UCSD-AML1 (cell line): ENCODE measurements around the gene CCDC74B.
"Not testable (repeated sequence)": the region's sequence is repeated elsewhere in the genome, so short reads cannot be mapped to it uniquely, and the experiment has no call there.

Experiments used
- DNase-seq: peaks from one replicate; lab custom pipeline; 2025; ENCODE audit not compliant: unreplicated experiment; lab: John Stamatoyannopoulos, UW

The CCDC74B gene

GRCh38 chr2:130166611-130167010, 21.7 kb upstream of the CCDC74B start:
- not testable (repeated sequence) for DNase-seq

DNA sequence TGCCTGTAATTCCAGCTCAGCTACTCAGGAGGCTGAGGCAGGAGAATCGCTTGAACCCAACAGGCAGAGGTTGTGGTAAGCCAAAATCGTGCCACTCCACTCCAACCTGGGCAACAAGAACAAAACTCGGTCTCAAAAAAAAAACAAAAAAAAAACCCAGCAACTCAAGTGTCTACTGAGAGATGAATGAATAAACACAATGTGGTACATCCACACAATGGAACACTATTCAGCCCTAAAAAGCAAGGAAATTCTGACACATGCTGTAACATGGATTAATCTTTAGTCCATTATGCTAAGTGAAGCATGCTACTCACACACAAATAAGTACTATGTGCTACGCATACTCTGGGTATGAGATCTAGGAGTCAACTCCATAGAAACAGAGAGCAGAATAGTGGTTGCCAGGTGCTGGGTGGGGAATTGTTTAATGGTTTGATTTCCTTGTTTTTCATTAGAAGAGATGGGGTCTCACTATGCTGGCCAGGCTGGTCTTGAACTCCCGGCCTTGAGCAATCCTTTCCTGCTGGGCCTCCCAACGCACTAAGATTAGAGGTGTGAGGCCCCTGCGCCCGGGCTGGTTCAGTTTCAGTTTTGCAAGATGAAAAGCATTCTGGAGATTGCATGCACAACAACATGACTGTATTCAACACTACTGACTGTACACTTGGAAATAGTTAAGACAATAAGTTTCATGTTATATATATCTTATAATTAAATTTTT, 20.5 kb upstream of the CCDC74B start:
- DNase-seq = no peak

DNA sequence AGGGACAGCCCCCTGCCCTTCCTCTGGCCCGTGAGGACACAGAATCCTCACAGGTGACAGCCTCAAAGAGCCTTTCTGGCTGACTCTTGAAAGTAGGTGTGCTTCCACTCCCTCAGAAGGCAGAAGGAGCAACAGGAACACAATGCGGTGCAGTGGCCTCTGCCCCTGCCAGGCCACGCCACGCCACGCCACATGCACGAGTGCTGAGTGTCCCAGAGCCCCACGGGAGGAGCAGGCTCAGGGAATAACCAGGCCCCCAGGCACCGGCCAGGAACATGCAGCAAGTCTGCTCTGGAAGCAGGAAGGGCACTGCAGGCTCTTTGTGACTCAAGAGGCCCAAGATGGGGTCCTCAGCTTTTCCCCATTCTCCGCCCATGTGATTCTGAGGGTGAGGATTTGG, 18.1 kb upstream of the CCDC74B start:
- no peak for DNase-seq

DNA sequence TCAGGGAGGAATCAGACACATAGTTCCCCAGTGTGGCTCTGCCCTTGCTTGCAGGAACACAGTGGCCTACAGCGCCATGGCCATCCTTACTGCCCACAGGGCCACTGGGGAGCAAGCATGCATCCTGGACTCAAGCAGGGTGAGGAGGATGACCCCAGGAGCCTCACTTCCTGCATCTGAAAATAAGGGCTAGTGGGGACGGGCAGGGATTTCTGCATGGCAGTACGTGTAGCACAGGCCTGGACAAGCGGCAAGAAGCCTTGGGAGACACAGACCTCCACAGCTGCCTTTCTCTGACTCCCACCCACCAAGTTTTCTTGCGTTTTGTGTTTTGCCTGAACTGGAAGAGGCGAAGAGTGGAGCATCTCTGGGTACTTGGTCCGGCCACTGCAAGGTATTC, 17.6 kb upstream of the CCDC74B start:
- not testable (repeated sequence) for DNase-seq

DNA sequence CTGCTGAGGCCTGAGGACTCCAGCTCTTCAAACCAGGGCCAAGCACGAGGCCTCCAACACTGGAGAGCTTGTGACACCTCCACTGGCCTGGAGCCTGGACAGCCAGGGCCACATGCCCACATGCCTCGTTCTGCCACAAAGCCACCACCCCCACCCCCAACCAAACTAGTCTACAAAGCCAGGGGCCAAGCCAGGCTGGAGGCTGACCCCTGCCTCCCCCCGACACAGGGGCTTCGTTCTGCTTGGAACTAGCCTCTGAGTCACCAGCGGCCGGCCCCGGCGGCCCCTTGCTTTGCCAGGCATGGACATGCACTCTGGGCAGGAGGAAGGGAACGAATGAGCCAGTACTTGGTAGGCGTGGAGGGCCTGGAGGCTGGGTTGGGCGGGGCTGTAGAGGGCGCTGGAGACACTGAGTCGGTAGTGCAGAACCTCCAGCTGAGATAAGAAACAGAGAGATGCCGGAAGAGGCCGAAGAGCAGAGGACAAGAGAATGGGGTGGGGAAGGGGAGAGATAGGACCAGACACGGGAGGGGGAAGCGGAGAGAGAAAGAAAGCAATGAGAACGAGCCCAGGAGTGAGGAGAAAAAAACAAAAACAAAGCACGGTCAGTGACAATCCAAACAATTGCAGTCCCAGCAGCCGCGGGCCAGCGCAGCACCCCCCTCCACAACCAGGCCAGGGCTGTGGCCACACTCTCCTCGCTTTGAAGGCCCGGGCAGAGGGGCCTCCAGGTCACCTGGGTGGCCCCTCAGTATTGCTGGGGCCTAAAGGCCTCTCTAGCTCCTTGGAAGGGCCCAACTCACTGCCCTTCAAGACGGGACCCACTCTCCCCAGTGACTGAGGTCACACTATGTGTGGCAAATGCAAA, 16.2 kb upstream of the CCDC74B start:
- DNase-seq = not testable (repeated sequence)

- no peak for DNase-seq
Measured at GRCh38 chr2:130160131-130160530, 15.2 kb upstream of the CCDC74B start.

GRCh38 chr2:130159376-130159775, 14.5 kb upstream of the CCDC74B start:
- not testable (repeated sequence) for DNase-seq

DNA sequence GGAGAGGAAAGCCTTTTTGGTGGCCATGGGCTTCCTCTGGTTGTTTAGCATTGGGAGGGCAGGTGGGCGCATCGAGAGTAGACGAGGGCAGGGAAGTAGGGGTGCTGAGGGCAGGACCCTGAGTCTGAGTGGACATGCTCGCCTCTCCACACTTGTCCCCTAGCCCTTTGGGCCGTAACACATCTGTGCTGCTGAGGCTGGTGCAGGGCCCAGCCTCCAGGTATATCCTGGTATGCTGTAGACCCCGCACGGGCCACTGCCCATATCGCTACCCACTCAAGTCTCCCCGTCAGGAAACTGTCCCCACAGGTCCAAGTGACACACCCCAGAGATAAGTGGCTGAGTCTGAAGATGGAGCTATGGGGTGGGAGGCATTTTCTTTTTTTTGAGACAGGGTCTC, 13.7 kb upstream of the CCDC74B start:
- DNase-seq = no peak

- DNase-seq = peak; percentile 61
Measured at GRCh38 chr2:130157825-130158514, 13.1 kb upstream of the CCDC74B start.

DNA sequence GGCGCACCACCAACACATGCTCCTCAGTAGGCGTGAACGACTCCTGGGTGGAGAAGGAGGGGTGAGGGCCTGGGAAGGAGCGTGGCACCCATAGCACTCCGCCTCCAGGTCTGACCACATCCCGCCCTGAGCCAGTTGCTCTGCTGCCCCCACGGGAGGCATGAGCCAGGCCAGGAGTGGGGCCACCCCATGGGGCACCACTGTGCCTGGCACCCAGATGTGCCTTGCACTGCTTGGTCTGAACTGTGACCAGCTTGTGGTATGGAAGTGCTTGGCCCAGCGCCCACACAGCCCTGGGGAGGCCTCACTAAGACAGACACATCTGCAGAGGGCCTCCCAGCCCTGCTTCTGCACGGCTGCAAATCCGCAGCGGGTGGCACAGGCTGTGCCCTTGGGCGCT, 12.4 kb upstream of the CCDC74B start:
- DNase-seq = not testable (repeated sequence)

GRCh38 chr2:130156624-130157004, 11.7 kb upstream of the CCDC74B start:
- no peak for DNase-seq

GRCh38 chr2:130155956-130156623, 11.2 kb upstream of the CCDC74B start:
- DNase-seq = peak; percentile 15

DNA sequence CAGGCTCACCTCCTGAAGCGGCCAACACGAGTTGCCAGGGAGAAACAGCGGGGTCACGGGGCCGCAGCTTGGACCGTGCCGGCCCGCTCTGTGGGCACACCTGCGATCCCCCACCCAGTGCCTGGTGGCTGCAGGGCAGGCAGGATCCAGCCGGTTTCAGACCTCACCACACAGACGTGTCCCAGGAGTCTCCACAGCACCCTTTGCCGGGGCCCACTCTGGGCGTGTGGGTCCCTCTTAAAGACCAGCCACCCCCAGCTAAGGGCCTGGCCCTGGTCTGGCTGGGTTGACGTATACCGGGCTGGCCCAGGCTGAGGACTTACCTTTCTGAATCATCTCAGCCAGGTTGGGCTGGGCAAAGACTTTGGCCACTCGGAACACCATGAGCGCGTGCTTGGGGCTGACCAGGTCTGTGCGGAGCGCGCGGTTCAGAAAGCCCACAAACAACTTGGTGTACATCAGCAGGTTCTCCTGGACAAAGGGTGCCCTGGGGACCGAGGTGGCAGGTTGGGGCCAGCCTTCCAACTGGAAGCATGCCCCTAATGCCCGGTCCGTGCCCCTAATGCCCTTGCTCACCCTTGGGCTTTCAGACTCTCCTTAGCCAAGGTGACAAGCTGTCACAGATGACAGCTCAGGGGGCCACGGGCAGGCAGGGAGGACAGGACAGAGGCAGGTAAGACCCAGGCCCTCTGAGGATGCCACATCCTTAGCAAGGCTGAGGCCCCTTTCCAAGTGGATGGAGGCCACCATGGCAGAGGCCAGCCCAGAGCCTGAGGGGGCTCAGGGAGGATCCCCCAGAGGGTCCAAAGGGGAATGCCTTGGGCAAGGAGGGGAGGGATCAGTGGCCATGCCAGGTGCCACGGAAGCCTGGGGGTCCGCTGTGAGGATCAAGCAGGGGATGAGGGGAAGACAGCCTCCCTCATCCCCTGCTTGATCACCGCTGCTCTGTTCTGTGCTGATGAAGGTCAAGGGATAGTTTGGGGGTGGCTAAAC, 10.2 kb upstream of the CCDC74B start:
- DNase-seq = no peak

DNA sequence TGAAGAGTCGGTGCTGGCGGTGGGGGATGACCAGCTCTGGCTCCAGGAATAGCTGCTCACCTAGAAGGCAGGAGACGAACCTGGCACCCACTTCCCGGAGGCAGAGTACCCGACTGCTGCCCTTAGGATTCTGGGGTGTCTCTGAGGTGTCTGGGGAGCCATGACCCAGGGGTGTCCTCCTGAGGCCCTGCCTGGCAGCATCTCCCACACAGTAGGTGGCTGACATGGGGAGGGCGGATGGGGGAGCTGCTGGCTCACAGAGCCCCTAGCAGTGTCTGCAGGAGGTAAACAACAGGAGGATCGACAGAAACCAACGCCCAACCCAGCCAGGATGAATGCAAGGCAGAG, 9.5 kb upstream of the CCDC74B start:
- not testable (repeated sequence) for DNase-seq

DNA sequence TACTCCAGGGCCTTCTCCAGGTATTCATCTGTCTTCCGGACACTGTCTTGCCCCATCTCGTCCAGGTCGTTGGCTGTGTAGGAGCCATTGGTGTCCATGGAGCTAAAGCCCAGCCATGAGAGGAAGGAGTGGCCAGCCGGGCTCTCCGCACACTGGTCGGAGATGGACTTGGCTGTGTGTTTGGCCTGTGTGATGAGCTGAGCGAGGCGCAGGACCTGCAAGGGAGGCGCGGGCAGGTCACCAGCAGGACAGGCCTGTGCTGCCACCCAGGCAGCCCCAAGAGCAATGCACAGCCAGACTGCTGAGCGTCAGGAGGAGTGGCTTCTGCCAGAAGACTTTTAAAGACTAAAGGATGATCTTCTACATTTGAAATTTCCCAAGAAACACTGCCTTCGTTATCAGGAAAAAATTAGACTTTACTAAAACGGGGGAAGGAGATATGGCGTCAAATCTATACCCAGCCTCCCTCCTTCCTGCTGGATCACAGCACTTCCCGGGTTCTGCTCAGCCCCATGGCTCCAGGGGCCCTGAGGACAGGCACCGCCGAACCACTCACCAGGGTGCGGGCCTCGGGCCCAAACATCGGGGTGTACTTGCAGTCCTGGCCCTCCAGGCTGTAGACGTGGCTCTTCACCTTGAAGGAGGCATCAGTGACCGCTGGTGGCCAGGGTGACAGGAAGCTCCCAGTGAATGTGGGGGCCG, 9.0 kb upstream of the CCDC74B start:
- DNase-seq = not testable (repeated sequence)

DNA sequence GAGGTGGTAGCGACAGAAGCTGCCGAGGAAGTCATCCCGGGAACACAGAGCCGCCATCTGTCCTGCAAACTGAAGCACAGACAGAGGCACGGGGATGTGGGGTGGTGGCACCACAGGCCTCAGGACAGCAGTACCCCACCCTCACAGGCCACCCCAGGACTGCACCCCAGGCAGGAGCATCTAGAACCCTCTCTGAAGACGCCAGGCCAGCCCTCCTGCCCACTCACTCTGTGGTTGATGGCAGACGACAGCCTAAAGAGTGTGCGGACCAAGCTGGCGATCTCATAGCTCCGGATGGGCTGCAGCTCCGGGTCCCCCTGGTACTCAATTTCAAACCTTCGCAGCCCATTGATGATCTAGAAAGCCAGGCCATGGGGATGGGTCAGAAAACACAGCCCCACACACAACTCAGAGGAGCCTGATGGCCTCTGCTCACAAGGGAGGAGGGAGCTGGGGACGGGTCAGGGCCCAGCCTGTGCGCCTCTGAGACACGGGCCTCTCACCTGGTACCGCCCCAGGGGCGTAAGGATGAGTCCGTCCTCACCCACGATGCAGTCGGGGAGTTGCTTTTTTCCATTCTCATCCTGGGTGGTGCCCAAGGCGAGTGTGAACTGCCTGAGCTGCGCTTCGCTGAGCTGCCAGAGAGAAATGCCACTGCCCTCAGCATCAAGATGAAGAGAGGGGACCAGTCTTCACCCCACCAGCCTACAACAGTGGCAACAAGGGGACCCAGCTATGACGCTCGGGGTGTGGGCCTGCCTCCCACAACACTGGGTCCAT, 8.1 kb upstream of the CCDC74B start:
- no peak for DNase-seq

DNA sequence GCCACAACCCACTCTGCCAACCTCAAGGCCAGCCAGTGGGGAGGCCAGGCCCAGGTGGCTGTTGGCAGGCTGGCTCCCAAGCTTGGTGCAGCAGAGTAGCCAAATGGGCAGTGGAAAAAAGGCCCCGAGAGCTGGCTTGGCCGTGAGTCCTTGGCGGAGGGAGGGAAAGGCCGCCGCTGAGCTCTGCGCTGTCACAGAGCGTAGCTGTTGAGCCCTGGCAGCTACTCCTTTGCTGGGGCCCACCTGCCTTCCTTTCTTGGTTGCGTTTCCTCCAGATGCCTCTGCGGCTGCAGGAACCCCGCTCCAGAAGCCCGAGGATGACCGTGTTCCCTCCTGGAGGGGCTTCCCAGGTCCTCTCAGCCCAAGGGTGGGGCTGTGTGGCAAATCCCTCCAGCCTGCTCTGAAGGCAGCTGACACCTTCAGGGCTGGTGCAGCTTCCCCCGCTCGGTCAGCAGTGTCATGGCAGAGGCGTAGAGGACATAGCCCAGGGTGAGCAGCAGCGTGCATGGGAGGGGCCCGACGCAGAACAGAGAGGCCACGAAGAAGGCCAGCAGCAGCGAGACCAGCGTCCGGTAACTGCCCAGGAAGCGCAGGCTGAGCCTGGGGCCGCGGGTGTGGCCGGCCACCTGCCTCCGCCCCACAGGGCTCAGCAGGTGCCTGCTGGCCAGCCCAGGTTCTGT, 7.4 kb upstream of the CCDC74B start:
- not testable (repeated sequence) for DNase-seq

DNA sequence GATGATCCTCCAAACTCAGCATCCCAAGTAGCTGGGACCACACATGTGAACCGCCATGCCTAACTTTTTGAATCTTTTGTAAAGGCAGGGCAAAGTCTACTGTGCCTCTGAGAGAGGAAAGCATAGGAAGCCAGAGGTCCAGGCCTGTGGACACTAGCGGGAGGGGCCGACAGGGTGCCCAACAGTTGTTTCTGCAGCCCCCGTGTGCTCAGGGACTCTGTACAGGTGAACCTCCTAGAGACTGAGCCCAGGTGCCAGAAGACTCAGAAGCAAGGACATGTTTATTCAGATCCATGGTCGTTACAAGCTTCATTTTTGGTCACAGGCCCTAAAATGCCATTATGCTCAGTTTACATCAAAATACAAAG, 6.2 kb upstream of the CCDC74B start:
- not testable (repeated sequence) for DNase-seq
